Trophoblast cell (in vitro differentiated cells and primary cell): ENCODE measurements around the gene ZNF580.

Experiments used
- DNase-seq, 2 donors: peaks; one replicate each; pipeline ENCODE4 v3.0.0-alpha.2; 2016
- H2AFZ ChIP-seq: 2 replicates; pipeline ENCODE4 v1.6.1; 2013; ENCODE audit warnings: low read length, moderate library complexity, mild to moderate bottlenecking; ENCODE audit not compliant: insufficient read depth, poor library complexity
- H2AK5ac ChIP-seq: 2 replicates; pipeline ENCODE4 v1.6.1; 2013; ENCODE audit warnings: mild to moderate bottlenecking, low read length
- H2BK120ac ChIP-seq: 2 replicates; pipeline ENCODE4 v1.6.1; 2013; ENCODE audit warnings: low read length, mild to moderate bottlenecking, moderate library complexity; ENCODE audit not compliant: insufficient read depth, poor library complexity
- H2BK12ac ChIP-seq: 2 replicates; pipeline ENCODE4 v1.6.1; 2013; ENCODE audit warnings: mild to moderate bottlenecking, low read length, moderate library complexity
- H2BK5ac ChIP-seq: 2 replicates; pipeline ENCODE4 v1.6.1; 2013; ENCODE audit warnings: low read length, low read depth, moderate library complexity, mild to moderate bottlenecking; ENCODE audit not compliant: poor library complexity
- H3K14ac ChIP-seq: 2 replicates; pipeline ENCODE4 v1.6.1; 2013; ENCODE audit warnings: mild to moderate bottlenecking, low read length
- H3K18ac ChIP-seq: 2 replicates; pipeline ENCODE4 v1.6.1; 2013; ENCODE audit warnings: mild to moderate bottlenecking, low read length
- H3K23ac ChIP-seq: 2 replicates; pipeline ENCODE4 v1.6.1; 2013; ENCODE audit warnings: low read length
- H3K27ac ChIP-seq: 2 replicates; pipeline ENCODE4 v1.5.1; 2013; ENCODE audit warnings: low read depth, mild to moderate bottlenecking, inconsistent platforms, low read length, moderate library complexity
- H3K27me3 ChIP-seq: 2 replicates; pipeline ENCODE4 v1.6.1; 2013; ENCODE audit warnings: inconsistent platforms, mild to moderate bottlenecking, low read length, moderate library complexity; ENCODE audit not compliant: insufficient read depth
- H3K36me3 ChIP-seq, 2 experiments: 1 replicate in 1 of 2; 2 replicates in 1 of 2; pipeline ENCODE4 v1.6.1; 2013; ENCODE audit warnings: low read length in 2 of 2, mild to moderate bottlenecking in 2 of 2, moderate library complexity in 1 of 2; ENCODE audit not compliant: insufficient read depth in 2 of 2, control insufficient read depth in 1 of 2
- H3K4ac ChIP-seq: 2 replicates; pipeline ENCODE4 v1.6.1; 2013; ENCODE audit warnings: low read depth, mild to moderate bottlenecking, low read length, moderate library complexity
- H3K4me1 ChIP-seq, 2 experiments: 1 replicate in 1 of 2; 2 replicates in 1 of 2; pipeline ENCODE4 v1.6.1; 2013; ENCODE audit warnings: low read length in 2 of 2, mild to moderate bottlenecking in 2 of 2, moderate library complexity in 1 of 2; ENCODE audit not compliant: insufficient read depth in 2 of 2, control insufficient read depth in 1 of 2
- H3K4me2 ChIP-seq: 2 replicates; pipeline ENCODE4 v1.6.1; 2013; ENCODE audit warnings: inconsistent platforms, mild to moderate bottlenecking, low read length, moderate library complexity
- H3K4me3 ChIP-seq: 2 replicates; pipeline ENCODE4 v1.5.1; 2013; ENCODE audit warnings: mild to moderate bottlenecking, low read depth, low read length, inconsistent platforms
- H3K79me1 ChIP-seq: one replicate; pipeline ENCODE4 v1.6.1; 2013; ENCODE audit warnings: low read length
- H3K79me2 ChIP-seq: 2 replicates; pipeline ENCODE4 v1.6.1; 2013; ENCODE audit warnings: low read length, mild to moderate bottlenecking; ENCODE audit not compliant: control insufficient read depth, insufficient read depth, poor library complexity
- H3K9ac ChIP-seq: 2 replicates; pipeline ENCODE4 v1.6.1; 2013; ENCODE audit warnings: mild to moderate bottlenecking, low read length
- H3K9me3 ChIP-seq: 2 replicates; pipeline ENCODE4 v1.6.1; 2013; ENCODE audit warnings: low read depth, mild to moderate bottlenecking, control low read depth, inconsistent platforms, low read length; ENCODE audit not compliant: insufficient read depth
- H4K12ac ChIP-seq: 2 replicates; pipeline ENCODE4 v1.6.1; 2013; ENCODE audit warnings: low read depth, mild to moderate bottlenecking, low read length, moderate library complexity
- H4K8ac ChIP-seq: 2 replicates; pipeline ENCODE4 v1.6.1; 2013; ENCODE audit warnings: low read depth, mild to moderate bottlenecking, low read length, moderate library complexity
- H4K91ac ChIP-seq: one replicate; pipeline ENCODE4 v1.6.1; 2013; ENCODE audit warnings: low read depth, mild to moderate bottlenecking, low read length, moderate library complexity
- WGBS: extraction: QIAGEN DNeasy Blood & Tissue Kit; methylation state at CpG from one replicate; pipeline ENCODE4 v1.1.7; 2013; ENCODE audit warnings: missing lambda C conversion rate; ENCODE audit not compliant: insufficient read length, insufficient coverage; ENCODE audit errors: extremely low coverage; 5-methylcytosine and 5-hydroxymethylcytosine counted together

The ZNF580 gene

GRCh38 chr19:55617426-55617825 lies 23.4 kb upstream of the ZNF580 start:
- Histone ChIP-seq H2AFZ (no peak overlapping the region), H3K14ac (no peak overlapping the region), H3K4me3 (no peak overlapping the region), H2AK5ac (no peak overlapping the region), H3K27ac (no peak overlapping the region), H2BK120ac (no peak overlapping the region), H2BK12ac (no peak overlapping the region), H3K9ac (no peak overlapping the region), H3K4me2 (no peak overlapping the region), H4K8ac (no peak overlapping the region), H3K4me1 (no peaks in the 10 kb centered on the region), H3K18ac (no peak overlapping the region), H2BK5ac (no peak overlapping the region), H3K79me1 (no peaks in the 10 kb centered on the region), H3K79me2 (no peaks in the 10 kb centered on the region), H4K91ac (no peak overlapping the region), H3K36me3 (peaks cover 46 to 52% of the 10 kb centered on the region in 2 experiments), H3K27me3 (no peaks in the 10 kb centered on the region), H4K12ac (no peak overlapping the region), H3K23ac (no peak overlapping the region), H3K4ac (no peak overlapping the region), H3K9me3 (peaks cover 15% of the 10 kb centered on the region)
- DNase-seq: no peak
- no CpG with 5 or more reads among the region's 8 CpGs for WGBS

GRCh38 chr19:55618426-55618825 lies 22.4 kb upstream of the ZNF580 start:
- no peak overlapping the region for H2AFZ ChIP-seq
- no peaks in the 10 kb centered on the region for H3K27me3 ChIP-seq
- no peak overlapping the region for H4K8ac ChIP-seq
- peaks cover 47 to 52% of the 10 kb centered on the region in 2 experiments for H3K36me3 ChIP-seq
- H3K4me1 ChIP-seq: no peaks in the 10 kb centered on the region
- no peak overlapping the region for H3K23ac ChIP-seq
- peaks cover 15% of the 10 kb centered on the region for H3K9me3 ChIP-seq
- H3K14ac ChIP-seq: no peak overlapping the region
- no peak overlapping the region for H2BK120ac ChIP-seq
- no peak overlapping the region for H4K91ac ChIP-seq
- no peaks in the 10 kb centered on the region for H3K79me2 ChIP-seq
- no peaks in the 10 kb centered on the region for H3K79me1 ChIP-seq
- no peak overlapping the region for H4K12ac ChIP-seq
- peak overlapping the region; percentile 43 for H3K9ac ChIP-seq
- no peak overlapping the region for H3K4me2 ChIP-seq
- H2BK5ac ChIP-seq: no peak overlapping the region
- no peak overlapping the region for H3K4me3 ChIP-seq
- no peak overlapping the region for H3K4ac ChIP-seq
- H3K27ac ChIP-seq: no peak overlapping the region
- H3K18ac ChIP-seq: no peak overlapping the region
- no peak overlapping the region for H2BK12ac ChIP-seq
- no peak for DNase-seq
- WGBS: no CpG with 5 or more reads among the region's 7 CpGs
- no peak overlapping the region for H2AK5ac ChIP-seq

GRCh38 chr19:55619286-55619685 lies 21.5 kb upstream of the ZNF580 start:
- Histone ChIP-seq H4K12ac (no peak overlapping the region), H3K36me3 (peaks cover 40 to 46% of the 10 kb centered on the region in 2 experiments), H3K79me2 (peaks cover under 1% of the 10 kb centered on the region), H4K8ac (no peak overlapping the region), H3K18ac (no peak overlapping the region), H2AFZ (no peak overlapping the region), H4K91ac (no peak overlapping the region), H3K4me2 (no peak overlapping the region), H3K79me1 (peaks cover under 1% of the 10 kb centered on the region), H2BK120ac (no peak overlapping the region), H3K14ac (no peak overlapping the region), H3K4ac (no peak overlapping the region), H3K27ac (no peak overlapping the region), H3K4me1 (no peaks in the 10 kb centered on the region), H2BK5ac (no peak overlapping the region), H3K23ac (no peak overlapping the region), H3K27me3 (no peaks in the 10 kb centered on the region), H2BK12ac (no peak overlapping the region), H2AK5ac (no peak overlapping the region), H3K4me3 (no peak overlapping the region), H3K9ac (no peak overlapping the region), H3K9me3 (peaks cover 13% of the 10 kb centered on the region)
- no CpG with 5 or more reads among the region's 3 CpGs for WGBS
- DNase-seq: peak in 1 of 2 donors; percentile 14

GRCh38 chr19:55620410-55621204 lies 20.2 kb upstream of the ZNF580 start:
- no CpG with 5 or more reads among the region's 12 CpGs for WGBS
- H4K8ac ChIP-seq: no peak overlapping the region

More at GRCh38 chr19:55620410-55621204, 20.2 kb upstream of the ZNF580 start:
- H4K12ac ChIP-seq: no peak overlapping the region
- H3K9me3 ChIP-seq: peaks cover 11% of the 10 kb centered on the region
- H3K23ac ChIP-seq: no peak overlapping the region
- no peak overlapping the region for H3K14ac ChIP-seq
- no peak overlapping the region for H3K4me2 ChIP-seq
- H4K91ac ChIP-seq: no peak overlapping the region
- H3K27me3 ChIP-seq: no peaks in the 10 kb centered on the region
- no peak overlapping the region for H2AFZ ChIP-seq
- no peak overlapping the region for H3K18ac ChIP-seq
- H2BK120ac ChIP-seq: no peak overlapping the region
- H3K36me3 ChIP-seq: peaks cover 29 to 35% of the 10 kb centered on the region in 2 experiments
- H3K9ac ChIP-seq: no peak overlapping the region
- H3K4me3 ChIP-seq: no peak overlapping the region
- no peak overlapping the region for H3K4ac ChIP-seq
- peaks cover 5% of the 10 kb centered on the region for H3K79me2 ChIP-seq
- peaks cover 5% of the 10 kb centered on the region for H3K79me1 ChIP-seq
- H2BK12ac ChIP-seq: no peak overlapping the region
- H2BK5ac ChIP-seq: no peak overlapping the region
- H3K4me1 ChIP-seq: peaks cover 3% of the 10 kb centered on the region in 2 experiments
- DNase-seq: no peak
- H3K27ac ChIP-seq: no peak overlapping the region
- H2AK5ac ChIP-seq: no peak overlapping the region
